Measurements from ENCODE around the gene TCAP. TPM values are rescaled to one million over a fixed set of nuclear protein-coding genes. Genes with fewer than 3 reads are reported as not detected.

The TCAP gene
- total RNA-seq, 1 donor from 2014 or later, result 1.3 TPM

GRCh38 chr17:39658346-39658745, 6.8 kb upstream of the TCAP start:
- H3K4me3 Mint-ChIP-seq (ENCODE audit: unreplicated experiment), result no peak overlapping the region
- no peak overlapping the region for H3K27ac Mint-ChIP-seq (ENCODE audit: unreplicated experiment)
- no peak for TF ChIP-seq CTCF (IDR thresholded peaks at IDR 0.05)
- H3K9me3 Mint-ChIP-seq (ENCODE audit: unreplicated experiment), result no peaks in the 10 kb centered on the region
- peaks cover 23% of the 10 kb centered on the region for H3K4me1 Mint-ChIP-seq (ENCODE audit: unreplicated experiment)
- no peak for DNase-seq (ENCODE audit: extremely low spot score, unreplicated experiment)
- no peaks in the 10 kb centered on the region for H3K27me3 Mint-ChIP-seq (ENCODE audit: unreplicated experiment)
- H3K36me3 Mint-ChIP-seq (ENCODE audit: unreplicated experiment), result peaks cover 7% of the 10 kb centered on the region

GRCh38 chr17:39658760-39659159, 6.4 kb upstream of the TCAP start:
- no peak overlapping the region for H3K4me3 Mint-ChIP-seq (ENCODE audit: unreplicated experiment)
- peaks cover 7% of the 10 kb centered on the region for H3K36me3 Mint-ChIP-seq (ENCODE audit: unreplicated experiment)
- peaks cover 23% of the 10 kb centered on the region for H3K4me1 Mint-ChIP-seq (ENCODE audit: unreplicated experiment)
- H3K27me3 Mint-ChIP-seq (ENCODE audit: unreplicated experiment), result no peaks in the 10 kb centered on the region
- H3K9me3 Mint-ChIP-seq (ENCODE audit: unreplicated experiment), result no peaks in the 10 kb centered on the region
- H3K27ac Mint-ChIP-seq (ENCODE audit: unreplicated experiment), result no peak overlapping the region
- TF ChIP-seq CTCF (IDR thresholded peaks at IDR 0.05), result no peak
- no peak for DNase-seq (ENCODE audit: extremely low spot score, unreplicated experiment)

GRCh38 chr17:39659279-39660010, 5.7 kb upstream of the TCAP start:
- peaks cover 7% of the 10 kb centered on the region for H3K36me3 Mint-ChIP-seq (ENCODE audit: unreplicated experiment)
- no peaks in the 10 kb centered on the region for H3K27me3 Mint-ChIP-seq (ENCODE audit: unreplicated experiment)
- H3K4me1 Mint-ChIP-seq (ENCODE audit: unreplicated experiment), result peaks cover 28% of the 10 kb centered on the region
- no peak for DNase-seq (ENCODE audit: extremely low spot score, unreplicated experiment)
- TF ChIP-seq CTCF (IDR thresholded peaks at IDR 0.05), result no peak
- H3K27ac Mint-ChIP-seq (ENCODE audit: unreplicated experiment), result no peak overlapping the region
- no peaks in the 10 kb centered on the region for H3K9me3 Mint-ChIP-seq (ENCODE audit: unreplicated experiment)
- no peak overlapping the region for H3K4me3 Mint-ChIP-seq (ENCODE audit: unreplicated experiment)

GRCh38 chr17:39660011-39660360, 5.2 kb upstream of the TCAP start:
- TF ChIP-seq CTCF (IDR thresholded peaks at IDR 0.05), result no peak
- no peak overlapping the region for H3K4me3 Mint-ChIP-seq (ENCODE audit: unreplicated experiment)
- H3K4me1 Mint-ChIP-seq (ENCODE audit: unreplicated experiment), result peaks cover 32% of the 10 kb centered on the region
- H3K36me3 Mint-ChIP-seq (ENCODE audit: unreplicated experiment), result peaks cover 7% of the 10 kb centered on the region
- no peak overlapping the region for H3K27ac Mint-ChIP-seq (ENCODE audit: unreplicated experiment)
- H3K27me3 Mint-ChIP-seq (ENCODE audit: unreplicated experiment), result no peaks in the 10 kb centered on the region
- no peaks in the 10 kb centered on the region for H3K9me3 Mint-ChIP-seq (ENCODE audit: unreplicated experiment)
- no peak for DNase-seq (ENCODE audit: extremely low spot score, unreplicated experiment)

- Mint-ChIP-seq H3K4me1 (ENCODE audit: unreplicated experiment) (peaks cover 39% of the 10 kb centered on the region), H3K27me3 (ENCODE audit: unreplicated experiment) (no peaks in the 10 kb centered on the region), H3K27ac (ENCODE audit: unreplicated experiment) (no peak overlapping the region), H3K9me3 (ENCODE audit: unreplicated experiment) (no peaks in the 10 kb centered on the region), H3K36me3 (ENCODE audit: unreplicated experiment) (peaks cover 7% of the 10 kb centered on the region), H3K4me3 (ENCODE audit: unreplicated experiment) (no peak overlapping the region)
- DNase-seq (ENCODE audit: extremely low spot score, unreplicated experiment), result no peak
- TF ChIP-seq CTCF (IDR thresholded peaks at IDR 0.05), result no peak
Measured at GRCh38 chr17:39660397-39661385, 4.5 kb upstream of the TCAP start.

Measured in osteocyte (in vitro differentiated cells).